CD4-positive, CD25-positive, alpha-beta regulatory T cell (primary cell): Measurements from ENCODE around the gene AGBL1. TPM values are rescaled to one million over a fixed set of nuclear protein-coding genes. Genes with fewer than 3 reads are reported as not detected.

Source experiments
- ATAC-seq, 2 donors: fragments of 150-1000 bp; cut with Tn5 transposase; one replicate each; pipeline ENCODE4 v1.10.0; 2021; ENCODE audit warnings: low read depth in 2 of 2, moderate number of reproducible peaks in 2 of 2, moderate library complexity in 1 of 2
- DNase-seq, 3 donors: peaks; one replicate each; pipeline versions ENCODE4 v3.0.0 to v3.0.0-alpha.2; 2012 to 2022; ENCODE audit warnings: mixed read lengths in 1 of 3
- H3K27ac ChIP-seq: one replicate; pipeline ENCODE4 v1.7.0; 2013; ENCODE audit warnings: mild to moderate bottlenecking, low read length; ENCODE audit not compliant: insufficient read depth, poor library complexity, severe bottlenecking
- H3K27me3 ChIP-seq: one replicate; pipeline ENCODE4 v1.7.0; 2013; ENCODE audit warnings: low read length; ENCODE audit not compliant: control insufficient read depth, insufficient read depth
- H3K36me3 ChIP-seq: one replicate; pipeline ENCODE4 v1.7.0; 2013; ENCODE audit warnings: mild to moderate bottlenecking, low read length, moderate library complexity; ENCODE audit not compliant: control insufficient read depth, insufficient read depth
- H3K4me1 ChIP-seq: 2 replicates; pipeline ENCODE4 v1.7.0; 2013; ENCODE audit warnings: mild to moderate bottlenecking, low read length; ENCODE audit not compliant: insufficient read depth, control insufficient read depth, poor library complexity, severe bottlenecking
- H3K4me3 ChIP-seq: one replicate; pipeline ENCODE4 v1.7.0; 2013; ENCODE audit warnings: low read depth, mild to moderate bottlenecking, low read length, moderate library complexity
- H3K9me3 ChIP-seq, 2 experiments: 1 replicate in 1 of 2; 2 replicates in 1 of 2; pipeline ENCODE4 v1.7.0; 2013; ENCODE audit warnings: low read length in 2 of 2, mild to moderate bottlenecking in 1 of 2, moderate library complexity in 1 of 2; ENCODE audit not compliant: control insufficient read depth in 2 of 2
- H3K27ac Mint-ChIP-seq, 3 donors: one replicate each; pipeline ENCODE4 v1.8.0; 2020 to 2022; ENCODE audit warnings: mild to moderate bottlenecking in 3 of 3, mixed read lengths in 3 of 3, moderate library complexity in 2 of 3
- H3K27me3 Mint-ChIP-seq: one replicate; pipeline ENCODE4 v1.8.0; 2022; ENCODE audit warnings: mild to moderate bottlenecking, mixed read lengths
- H3K36me3 Mint-ChIP-seq: one replicate; pipeline ENCODE4 v1.8.0; 2020; ENCODE audit warnings: mixed read lengths
- H3K4me1 Mint-ChIP-seq, 4 donors: one replicate each; pipeline ENCODE4 v1.8.0; 2020 to 2022; ENCODE audit warnings: mixed read lengths in 4 of 4, mild to moderate bottlenecking in 1 of 4
- H3K4me3 Mint-ChIP-seq, 4 donors: one replicate each; pipeline ENCODE4 v1.8.0; 2020 to 2022; ENCODE audit warnings: mild to moderate bottlenecking in 4 of 4, mixed read lengths in 4 of 4, moderate library complexity in 3 of 4
- H3K9me3 Mint-ChIP-seq, 7 donors: one replicate each; pipeline ENCODE4 v1.8.0; 2020 to 2022; ENCODE audit warnings: mixed read lengths in 7 of 7, mild to moderate bottlenecking in 3 of 7, moderate library complexity in 2 of 7
- polyA plus RNA-seq, 4 donors: library from polyadenylated mRNA; unstranded; fragments of 300-500 nt; fragmentation: Illumina TruSeq; gene quantifications; one replicate each; pipeline ENCODE4 v1.2.3, GENCODE V29; 2021
- total RNA-seq: library from RNA; stranded (reverse); gene quantifications from one replicate; pipeline ENCODE4 v1.2.3, GENCODE V29; 2022

The AGBL1 gene
- total and polyA plus RNA-seq, 5 donors from 2014 or later = not detected

- no peak overlapping the region for H3K27ac Mint-ChIP-seq
These were observed 237.2 kb downstream of the AGBL1 start for GRCh38 chr15:86316726-86317383.

GRCh38 chr15:86317384-86317740 lies 237.7 kb downstream of the AGBL1 start:
- DNase-seq (no peak), ATAC-seq (no peak)
- Histone ChIP-seq H3K27me3 (no peaks in the 10 kb centered on the region), H3K36me3 (no peaks in the 10 kb centered on the region), H3K27ac (no peak overlapping the region), H3K4me1 (no peaks in the 10 kb centered on the region), H3K9me3 (no peaks in the 10 kb centered on the region), H3K4me3 (no peak overlapping the region)
- peaks cover 0 to 6% (median 2%) of the 10 kb centered on the region in 7 donors for H3K9me3 Mint-ChIP-seq
- H3K4me1 Mint-ChIP-seq = peaks cover 0 to 12% (median 0%) of the 10 kb centered on the region in 4 donors
- no peak overlapping the region for H3K27ac Mint-ChIP-seq
- no peak overlapping the region for H3K4me3 Mint-ChIP-seq
- H3K27me3 Mint-ChIP-seq = peaks cover 7% of the 10 kb centered on the region
- no peaks in the 10 kb centered on the region for H3K36me3 Mint-ChIP-seq

More at GRCh38 chr15:86316726-86317383, 237.2 kb downstream of the AGBL1 start:
- no peaks in the 10 kb centered on the region for H3K9me3 ChIP-seq
- no peaks in the 10 kb centered on the region for H3K36me3 ChIP-seq
- no peaks in the 10 kb centered on the region for H3K4me1 ChIP-seq
- H3K4me3 Mint-ChIP-seq = no peak overlapping the region
- DNase-seq (no peak), ATAC-seq (no peak)
- H3K4me3 ChIP-seq = no peak overlapping the region
- peaks cover 7% of the 10 kb centered on the region for H3K27me3 Mint-ChIP-seq
- no peaks in the 10 kb centered on the region for H3K27me3 ChIP-seq
- H3K4me1 Mint-ChIP-seq = peaks cover 0 to 12% (median 0%) of the 10 kb centered on the region in 4 donors
- H3K9me3 Mint-ChIP-seq = peaks cover 0 to 6% (median 2%) of the 10 kb centered on the region in 7 donors
- no peak overlapping the region for H3K27ac ChIP-seq
- no peaks in the 10 kb centered on the region for H3K36me3 Mint-ChIP-seq

- Histone ChIP-seq H3K9me3 (no peaks in the 10 kb centered on the region), H3K27ac (no peak overlapping the region), H3K4me3 (no peak overlapping the region), H3K27me3 (peaks cover 4% of the 10 kb centered on the region), H3K4me1 (no peaks in the 10 kb centered on the region), H3K36me3 (no peaks in the 10 kb centered on the region)
- DNase-seq = no peak
- no peaks in the 10 kb centered on the region for H3K4me1 Mint-ChIP-seq
- H3K27ac Mint-ChIP-seq = no peak overlapping the region
- no peak overlapping the region for H3K4me3 Mint-ChIP-seq
- peaks cover 6% of the 10 kb centered on the region for H3K27me3 Mint-ChIP-seq
- no peak for ATAC-seq
- no peaks in the 10 kb centered on the region for H3K36me3 Mint-ChIP-seq
- peaks cover 0 to 4% (median 0%) of the 10 kb centered on the region in 7 donors for H3K9me3 Mint-ChIP-seq
These were observed 243.0 kb downstream of the AGBL1 start for GRCh38 chr15:86322629-86323028.

DNA sequence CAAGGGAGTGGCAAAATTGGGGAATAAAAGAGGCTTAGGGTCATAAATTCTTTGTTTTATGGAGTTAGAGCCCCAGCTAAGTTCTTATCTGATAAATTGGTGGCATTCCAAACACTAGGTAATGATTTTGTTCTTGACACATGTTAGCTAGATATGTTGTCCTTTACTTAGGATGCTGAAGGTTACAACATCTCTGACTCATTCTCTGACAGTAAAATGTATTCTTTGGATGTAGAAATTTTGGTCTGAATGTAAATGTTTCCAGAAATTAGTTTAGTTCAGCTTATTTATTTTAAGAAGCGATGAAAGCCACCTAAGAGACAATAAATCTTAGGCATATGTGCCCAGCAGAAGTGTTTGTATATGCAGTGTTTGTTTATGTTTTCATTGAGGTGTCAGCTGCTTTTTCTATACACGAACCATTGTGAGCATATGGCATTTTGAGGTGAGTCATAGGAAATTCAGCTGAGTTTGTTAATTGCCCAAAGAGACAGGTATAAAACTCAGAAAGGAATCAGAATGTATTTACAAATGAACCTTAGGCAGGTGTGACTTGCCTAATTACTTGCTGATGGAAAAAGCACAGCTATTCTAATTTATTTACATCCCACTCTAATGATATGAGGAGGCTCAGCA lies 247.7 kb downstream of the AGBL1 start:
- peaks cover 0 to 8% (median 0%) of the 10 kb centered on the region in 7 donors for H3K9me3 Mint-ChIP-seq
- no peaks in the 10 kb centered on the region for H3K4me1 Mint-ChIP-seq
- no peak for ATAC-seq
- no peak overlapping the region for H3K27ac ChIP-seq
- H3K4me3 Mint-ChIP-seq = no peak overlapping the region
- H3K4me3 ChIP-seq = no peak overlapping the region
- H3K36me3 Mint-ChIP-seq = no peaks in the 10 kb centered on the region
- H3K27me3 Mint-ChIP-seq = peaks cover 10% of the 10 kb centered on the region
- no peak for DNase-seq
- H3K4me1 ChIP-seq = no peaks in the 10 kb centered on the region
- H3K27me3 ChIP-seq = peaks cover 4% of the 10 kb centered on the region
- H3K27ac Mint-ChIP-seq = no peak overlapping the region
- H3K36me3 ChIP-seq = no peaks in the 10 kb centered on the region
- H3K9me3 ChIP-seq = peaks cover 0 to 16% of the 10 kb centered on the region in 2 experiments

DNA sequence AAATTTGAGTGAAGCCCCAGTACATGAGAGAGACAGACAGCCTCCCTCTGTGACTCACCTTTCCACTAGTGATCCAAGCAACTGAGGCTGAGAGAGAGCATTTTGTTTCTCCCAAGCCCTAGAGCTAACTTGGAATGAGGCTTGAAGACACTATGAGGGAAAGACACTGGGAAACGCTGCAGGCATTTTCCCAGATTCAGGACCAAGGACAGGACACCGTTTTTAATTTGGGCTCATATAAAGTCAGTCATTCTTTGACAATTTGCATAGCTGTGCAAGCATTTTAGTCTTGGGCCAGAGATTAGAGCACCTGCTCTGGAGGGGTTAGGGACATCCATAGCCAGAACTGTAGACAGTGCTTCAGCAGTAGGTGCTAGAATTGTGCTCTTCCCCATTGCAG lies 249.0 kb downstream of the AGBL1 start:
- H3K36me3 ChIP-seq = no peaks in the 10 kb centered on the region
- Mint-ChIP-seq H3K9me3 (peaks cover 0 to 12% (median 2%) of the 10 kb centered on the region in 7 donors), H3K4me3 (no peak overlapping the region), H3K36me3 (no peaks in the 10 kb centered on the region), H3K27ac (no peak overlapping the region), H3K27me3 (peaks cover 4% of the 10 kb centered on the region), H3K4me1 (no peaks in the 10 kb centered on the region)
- ATAC-seq (no peak), DNase-seq (no peak)
- H3K27ac ChIP-seq = no peak overlapping the region
- peaks cover 0 to 16% of the 10 kb centered on the region in 2 experiments for H3K9me3 ChIP-seq
- no peaks in the 10 kb centered on the region for H3K4me1 ChIP-seq
- H3K27me3 ChIP-seq = peaks cover 3% of the 10 kb centered on the region
- no peak overlapping the region for H3K4me3 ChIP-seq

GRCh38 chr15:86329311-86330013 lies 249.8 kb downstream of the AGBL1 start:
- Mint-ChIP-seq H3K9me3 (peaks cover 0 to 12% (median 2%) of the 10 kb centered on the region in 7 donors), H3K27me3 (peaks cover 4% of the 10 kb centered on the region), H3K36me3 (no peaks in the 10 kb centered on the region), H3K4me3 (no peak overlapping the region), H3K27ac (no peak overlapping the region), H3K4me1 (no peaks in the 10 kb centered on the region)
- Histone ChIP-seq H3K36me3 (no peaks in the 10 kb centered on the region), H3K4me1 (no peaks in the 10 kb centered on the region), H3K27me3 (peaks cover 3% of the 10 kb centered on the region), H3K9me3 (peaks cover 0 to 16% of the 10 kb centered on the region in 2 experiments), H3K4me3 (no peak overlapping the region), H3K27ac (no peak overlapping the region)
- ATAC-seq = no peak
- DNase-seq = no peak

GRCh38 chr15:86333819-86334218 lies 254.1 kb downstream of the AGBL1 start:
- DNase-seq (no peak), ATAC-seq (no peak)
- peaks cover 4% of the 10 kb centered on the region for H3K27me3 Mint-ChIP-seq
- no peaks in the 10 kb centered on the region for H3K36me3 Mint-ChIP-seq
- Histone ChIP-seq H3K27me3 (no peaks in the 10 kb centered on the region), H3K4me3 (no peak overlapping the region), H3K27ac (no peak overlapping the region), H3K9me3 (peaks cover 0 to 16% of the 10 kb centered on the region in 2 experiments), H3K4me1 (no peaks in the 10 kb centered on the region), H3K36me3 (no peaks in the 10 kb centered on the region)
- H3K4me1 Mint-ChIP-seq = peaks cover 0 to 1% (median 0%) of the 10 kb centered on the region in 4 donors
- no peak overlapping the region for H3K27ac Mint-ChIP-seq
- H3K9me3 Mint-ChIP-seq = peaks cover 0 to 24% (median 2%) of the 10 kb centered on the region in 7 donors
- no peak overlapping the region for H3K4me3 Mint-ChIP-seq
